ENCODE measurements around the gene VGLL3.
"Not testable (repeated sequence)": the region's sequence is repeated elsewhere in the genome, so short reads cannot be mapped to it uniquely, and the experiment has no call there.

VGLL3 gene, protein sequence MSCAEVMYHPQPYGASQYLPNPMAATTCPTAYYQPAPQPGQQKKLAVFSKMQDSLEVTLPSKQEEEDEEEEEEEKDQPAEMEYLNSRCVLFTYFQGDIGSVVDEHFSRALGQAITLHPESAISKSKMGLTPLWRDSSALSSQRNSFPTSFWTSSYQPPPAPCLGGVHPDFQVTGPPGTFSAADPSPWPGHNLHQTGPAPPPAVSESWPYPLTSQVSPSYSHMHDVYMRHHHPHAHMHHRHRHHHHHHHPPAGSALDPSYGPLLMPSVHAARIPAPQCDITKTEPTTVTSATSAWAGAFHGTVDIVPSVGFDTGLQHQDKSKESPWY

DNA sequence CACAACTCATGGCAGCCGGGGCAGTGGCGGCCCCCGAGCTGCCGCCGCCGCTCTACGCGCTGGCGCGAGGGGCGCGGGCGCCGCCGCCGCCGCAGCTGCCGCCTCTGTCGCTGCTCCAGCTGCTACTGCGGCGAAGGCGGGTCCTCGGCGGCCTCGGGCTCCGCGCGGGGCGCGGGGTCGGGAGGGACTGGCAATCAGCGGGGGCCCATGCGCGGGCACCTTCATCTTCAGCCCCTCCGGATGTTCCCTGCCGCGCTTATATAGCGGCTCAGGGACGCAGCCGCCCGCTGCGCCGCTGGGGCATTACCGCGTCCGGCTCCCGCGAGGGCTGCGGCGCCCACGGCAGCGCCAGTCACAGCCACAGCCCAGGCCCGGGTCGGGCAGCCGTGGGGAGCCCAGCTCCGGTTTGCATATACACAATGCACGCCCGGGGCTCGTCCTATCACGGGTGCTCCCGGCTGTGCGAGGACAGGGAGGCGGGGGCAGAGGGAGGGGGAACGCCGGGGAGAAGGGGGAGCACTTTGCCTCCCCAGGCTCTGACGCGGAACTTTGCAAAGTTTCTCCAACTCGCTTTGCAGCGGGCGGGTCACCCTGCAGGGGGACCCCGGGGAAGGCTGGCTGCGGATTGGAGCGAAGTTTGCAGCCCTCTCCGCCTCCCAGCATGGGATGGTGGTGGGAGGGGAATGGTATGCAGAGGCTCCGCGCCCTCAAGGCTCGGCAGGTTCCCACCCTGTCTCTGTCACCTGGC lies at the start of gene VGLL3:
TSS of gene VGLL3 (minus strand) at position 416 of the 748 bp plus-strand sequence. CDS start at position 10, 406 bp downstream.
- Mint-ChIP-seq H3K4me1 (peaks cover 0 to 2% of the 10 kb centered on the region in 2 donors), H3K27ac (no peak within 1 kb of the TSS), H3K27me3 (peaks cover 13 to 31% of the 10 kb centered on the region in 2 donors), H3K36me3 (no peaks in the 10 kb centered on the region), H3K9me3 (no peaks in the 10 kb centered on the region), H3K4me3 (peak within 1 kb of the TSS in 1 of 2 donors; percentile 51)
- peak; percentile 71 to 76 for ATAC-seq (replicated peaks)
- peak; percentile 1 for DNase-seq

DNA sequence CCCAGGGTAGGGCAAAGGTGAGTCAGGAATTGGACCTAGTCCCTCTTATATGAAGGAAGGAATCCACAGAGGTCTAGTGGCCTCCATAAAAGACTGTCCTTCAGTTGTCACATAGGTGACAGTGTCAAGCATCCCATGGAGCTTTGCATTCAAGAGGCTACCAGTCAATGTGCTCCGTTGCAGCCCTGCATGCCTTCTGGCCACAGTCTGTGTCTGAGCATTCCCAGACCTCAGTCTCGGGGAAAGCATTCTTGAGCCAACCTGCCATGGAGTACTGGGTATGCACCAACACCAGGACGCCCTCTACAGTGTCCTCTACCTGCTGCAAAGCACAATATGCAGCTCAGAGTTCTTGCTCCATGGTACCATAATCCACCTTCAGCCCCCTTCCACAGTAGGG lies 46.7 kb upstream of the VGLL3 start:
- Mint-ChIP-seq H3K27ac (no peak overlapping the region), H3K4me1 (no peaks in the 10 kb centered on the region), H3K9me3 (peaks cover 0 to 1% of the 10 kb centered on the region in 2 donors), H3K4me3 (no peak overlapping the region), H3K36me3 (no peaks in the 10 kb centered on the region), H3K27me3 (no peaks in the 10 kb centered on the region)
- ATAC-seq (replicated peaks), result no peak
- DNase-seq, result no peak

DNA sequence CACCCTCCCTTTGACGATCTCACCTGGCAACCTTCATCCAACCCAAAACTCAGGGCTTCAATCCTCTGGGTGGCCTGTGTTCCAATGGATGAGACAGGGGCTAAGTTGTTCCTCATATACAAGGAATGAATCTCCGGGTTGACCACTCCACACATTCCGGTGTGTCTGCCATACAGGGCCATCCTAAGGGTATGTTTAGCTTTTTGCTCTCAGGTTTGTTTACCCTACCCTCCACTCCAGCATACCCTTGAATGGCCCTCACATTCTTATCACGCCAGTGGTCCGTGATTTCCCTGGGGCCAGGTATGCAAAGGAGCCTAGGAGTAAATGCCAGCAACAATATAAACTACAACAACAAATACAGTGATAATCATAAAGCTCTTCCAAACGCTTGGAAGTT lies 45.7 kb upstream of the VGLL3 start:
- no peak for DNase-seq
- H3K9me3 Mint-ChIP-seq, result peaks cover 0 to 2% of the 10 kb centered on the region in 2 donors

DNA sequence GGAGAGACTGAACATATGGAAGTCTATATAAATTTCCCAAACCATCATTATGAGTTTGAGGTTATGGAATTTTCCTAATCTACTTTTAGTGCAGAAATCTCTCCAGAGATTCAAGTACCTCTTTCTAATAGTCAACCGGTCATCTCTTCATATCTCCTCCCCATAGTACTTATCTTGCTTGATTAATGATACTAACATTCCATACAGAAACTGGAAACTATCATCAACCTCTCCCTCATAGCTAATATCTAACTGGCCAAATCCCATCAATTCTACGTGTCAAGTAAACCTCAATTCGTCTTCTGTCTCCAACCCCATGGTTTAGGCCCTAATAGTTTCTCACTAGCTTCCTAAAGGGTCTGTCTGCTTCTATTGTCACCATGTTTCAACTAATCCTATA lies 44.4 kb upstream of the VGLL3 start:
- DNase-seq (no peak), ATAC-seq (replicated peaks) (no peak)
- no peak overlapping the region for H3K27ac Mint-ChIP-seq
- no peaks in the 10 kb centered on the region for H3K36me3 Mint-ChIP-seq
- H3K9me3 Mint-ChIP-seq, result peaks cover 0 to 4% of the 10 kb centered on the region in 2 donors
- no peaks in the 10 kb centered on the region for H3K4me1 Mint-ChIP-seq
- no peaks in the 10 kb centered on the region for H3K27me3 Mint-ChIP-seq
- no peak overlapping the region for H3K4me3 Mint-ChIP-seq

More for the DNA sequence above, 45.7 kb upstream of the VGLL3 start:
- ATAC-seq (replicated peaks), result no peak
- H3K36me3 Mint-ChIP-seq, result no peaks in the 10 kb centered on the region
- H3K4me1 Mint-ChIP-seq, result no peaks in the 10 kb centered on the region
- H3K4me3 Mint-ChIP-seq, result no peak overlapping the region
- H3K27ac Mint-ChIP-seq, result no peak overlapping the region
- no peaks in the 10 kb centered on the region for H3K27me3 Mint-ChIP-seq

DNA sequence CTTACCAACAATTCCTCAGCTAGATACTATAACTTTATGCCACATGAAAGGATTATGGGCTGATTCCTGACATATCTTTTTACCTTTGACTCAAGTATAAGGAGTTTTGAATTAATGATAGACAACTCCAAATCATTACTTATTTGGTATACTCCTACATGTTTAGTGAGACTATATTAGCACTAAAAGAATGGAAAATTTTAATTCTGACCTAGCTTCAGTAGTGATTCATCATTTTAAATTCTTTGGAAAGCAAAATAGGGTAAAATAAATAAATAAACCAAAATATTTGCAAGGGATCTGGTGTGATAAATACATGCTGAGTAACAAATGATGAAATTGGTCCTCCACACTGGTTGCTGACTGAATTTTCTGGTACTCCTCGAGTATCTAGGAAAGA lies 42.3 kb upstream of the VGLL3 start:
- H3K27me3 Mint-ChIP-seq, result no peaks in the 10 kb centered on the region
- no peaks in the 10 kb centered on the region for H3K4me1 Mint-ChIP-seq
- H3K36me3 Mint-ChIP-seq, result no peaks in the 10 kb centered on the region
- DNase-seq (no peak), ATAC-seq (replicated peaks) (no peak)
- no peak overlapping the region for H3K4me3 Mint-ChIP-seq
- no peak overlapping the region for H3K27ac Mint-ChIP-seq
- peaks cover 0 to 4% of the 10 kb centered on the region in 2 donors for H3K9me3 Mint-ChIP-seq

DNA sequence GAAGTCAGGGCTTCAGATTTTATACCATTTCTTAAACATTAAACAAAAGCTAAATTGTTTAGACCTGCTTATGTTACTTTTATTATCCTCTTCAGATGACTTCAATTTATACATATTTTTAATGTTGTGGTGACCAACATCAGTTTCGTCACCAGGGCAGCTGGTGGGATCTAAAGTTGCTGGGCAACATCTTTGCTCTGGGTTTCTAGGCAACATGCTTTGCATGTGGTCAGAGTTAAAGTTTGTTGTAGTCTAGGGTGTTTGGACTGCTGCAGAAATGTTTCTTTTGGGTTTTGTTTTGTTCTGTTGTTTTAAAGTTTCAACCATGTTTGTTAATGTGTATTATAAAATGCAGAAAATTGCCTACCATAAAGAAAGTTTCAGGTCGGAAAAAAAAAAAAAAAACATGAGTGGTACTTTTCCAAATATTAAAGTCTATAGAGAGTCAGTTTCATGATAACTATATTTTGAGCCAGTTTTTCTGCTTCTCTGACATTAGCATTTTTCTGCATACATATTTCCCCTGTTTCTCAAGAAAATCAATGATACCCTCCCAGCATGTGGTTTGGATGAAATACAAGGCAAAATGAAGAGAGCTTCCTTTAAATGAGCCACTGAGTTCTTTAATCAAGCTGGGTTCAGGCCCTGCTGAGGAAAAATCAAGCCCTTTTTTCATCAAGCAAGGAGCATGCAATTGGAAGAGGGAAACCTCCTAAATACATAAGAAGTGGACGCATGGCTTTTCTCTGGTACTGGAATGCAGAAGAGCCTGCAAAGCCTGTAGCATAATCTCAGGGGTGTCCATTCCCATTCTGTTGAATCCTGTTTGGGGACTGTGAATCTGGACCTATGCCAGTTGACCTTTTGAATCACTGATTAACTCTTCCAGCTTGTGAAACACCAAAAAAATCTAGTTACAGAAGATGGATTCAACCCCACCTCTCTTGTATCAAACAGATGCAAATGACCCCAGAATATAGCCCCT lies 35.0 kb upstream of the VGLL3 start:
- DNase-seq (no peak), ATAC-seq (replicated peaks) (no peak)

DNA sequence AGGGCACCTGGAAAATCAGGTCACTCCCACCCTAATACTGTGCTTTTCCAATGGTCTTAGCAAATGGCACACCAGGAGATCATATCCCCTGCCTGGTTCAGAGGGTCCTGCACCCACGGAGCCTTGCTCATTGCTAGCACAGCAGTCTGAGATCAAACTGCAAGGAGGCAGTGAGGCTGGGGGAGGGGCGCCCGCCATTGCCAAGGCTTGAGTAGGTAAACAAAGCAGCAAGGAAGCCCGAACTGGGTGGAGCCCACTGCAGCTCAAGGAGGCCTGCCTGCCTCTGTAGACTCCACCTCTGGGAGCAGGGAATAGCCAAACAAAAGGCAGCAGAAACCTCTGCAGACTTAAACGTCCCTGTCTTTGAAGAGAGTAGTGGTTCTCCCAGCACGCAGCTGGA lies 26.4 kb upstream of the VGLL3 start:
- DNase-seq; ATAC-seq (replicated peaks); H3K36me3 Mint-ChIP-seq; H3K27ac Mint-ChIP-seq; H3K4me1 Mint-ChIP-seq; H3K27me3 Mint-ChIP-seq; H3K4me3 Mint-ChIP-seq: not testable (repeated sequence)
- peaks cover 4 to 15% of the 10 kb centered on the region in 2 donors for H3K9me3 Mint-ChIP-seq

More for the DNA sequence above, 35.0 kb upstream of the VGLL3 start:
- Mint-ChIP-seq H3K36me3 (no peaks in the 10 kb centered on the region), H3K9me3 (peaks cover 5 to 9% of the 10 kb centered on the region in 2 donors), H3K4me3 (no peak overlapping the region), H3K27ac (no peak overlapping the region), H3K4me1 (no peaks in the 10 kb centered on the region), H3K27me3 (no peaks in the 10 kb centered on the region)

DNA sequence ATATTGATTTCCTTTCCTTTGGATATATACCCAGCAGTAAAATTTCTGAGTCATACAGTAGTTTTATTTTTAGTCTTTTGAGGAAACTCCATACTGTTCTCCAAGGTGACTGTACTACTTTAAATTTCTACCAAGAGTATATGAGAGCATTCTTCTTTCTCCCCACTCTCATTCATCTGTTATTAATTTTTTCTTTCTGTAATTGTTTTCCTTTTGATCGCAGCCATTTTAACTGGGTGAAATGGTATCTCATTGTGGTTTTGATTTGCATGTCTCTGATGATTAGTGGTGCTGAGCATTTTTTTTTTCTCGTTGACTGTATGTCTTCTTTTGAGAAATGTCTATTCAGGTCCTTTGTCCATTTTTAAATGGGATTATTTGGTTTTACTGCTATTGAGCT lies 18.3 kb upstream of the VGLL3 start:
- H3K4me1 Mint-ChIP-seq, result no peaks in the 10 kb centered on the region
- no peak overlapping the region for H3K27ac Mint-ChIP-seq
- ATAC-seq (replicated peaks), result no peak
- no peak overlapping the region for H3K4me3 Mint-ChIP-seq
- peaks cover 4 to 7% of the 10 kb centered on the region in 2 donors for H3K9me3 Mint-ChIP-seq
- H3K36me3 Mint-ChIP-seq, result no peaks in the 10 kb centered on the region
- DNase-seq, result no peak
- no peaks in the 10 kb centered on the region for H3K27me3 Mint-ChIP-seq

DNA sequence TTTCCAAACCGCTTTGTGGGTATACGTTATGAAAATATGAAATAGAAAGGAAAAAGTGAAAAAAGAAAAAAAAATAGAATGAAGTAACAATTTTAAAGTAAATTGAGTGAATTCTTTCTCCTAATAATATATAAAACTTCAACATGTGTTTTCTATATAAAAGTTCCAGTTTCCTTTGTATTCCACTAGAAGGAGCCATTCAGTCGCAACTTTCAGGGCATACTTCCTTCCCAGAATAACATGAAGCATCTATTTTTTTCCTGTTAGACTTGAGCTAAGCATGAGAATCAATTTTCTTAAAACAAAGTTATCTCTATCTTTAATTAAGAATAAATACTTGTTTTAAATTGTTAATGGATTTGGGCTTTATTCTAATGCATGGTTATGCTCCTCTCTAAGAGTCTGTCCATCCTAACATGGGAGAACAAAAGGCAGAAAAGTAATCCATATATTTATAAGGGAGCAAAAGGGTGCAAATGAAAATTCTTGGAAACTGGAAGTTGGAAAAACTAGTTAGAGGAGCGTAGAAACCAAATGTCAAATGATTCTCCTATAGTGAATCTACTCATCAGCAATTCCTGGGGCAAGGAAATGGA lies 16.0 kb upstream of the VGLL3 start:
- ATAC-seq (replicated peaks), result no peak
- Mint-ChIP-seq H3K4me1 (no peaks in the 10 kb centered on the region), H3K36me3 (no peaks in the 10 kb centered on the region), H3K9me3 (peaks cover 4 to 7% of the 10 kb centered on the region in 2 donors), H3K27ac (no peak overlapping the region), H3K4me3 (no peak overlapping the region), H3K27me3 (no peaks in the 10 kb centered on the region)
- DNase-seq, result no peak

DNA sequence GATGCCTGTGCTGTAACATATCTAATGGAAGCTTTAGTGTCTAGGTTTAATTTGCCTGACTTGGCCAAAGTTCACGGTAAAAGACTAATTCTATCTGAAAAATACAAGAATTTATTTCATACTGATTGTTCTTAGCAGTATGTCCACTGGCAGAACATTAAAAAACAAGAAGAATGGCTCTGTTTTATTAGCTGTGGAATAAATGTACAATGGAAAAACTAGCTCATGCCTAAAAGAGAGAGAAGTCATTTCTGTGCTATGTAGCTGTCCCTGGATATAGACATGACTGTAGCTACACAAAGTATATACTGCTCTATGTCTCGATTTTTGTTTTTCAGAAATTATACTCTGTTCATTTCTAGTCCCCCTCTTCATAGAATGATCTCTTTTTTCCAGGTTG lies 13.9 kb upstream of the VGLL3 start:
- Mint-ChIP-seq H3K9me3 (peaks cover 2 to 4% of the 10 kb centered on the region in 2 donors), H3K27ac (no peak overlapping the region), H3K36me3 (no peaks in the 10 kb centered on the region), H3K4me1 (no peaks in the 10 kb centered on the region), H3K27me3 (no peaks in the 10 kb centered on the region), H3K4me3 (no peak overlapping the region)
- ATAC-seq (replicated peaks), result no peak
- no peak for DNase-seq

DNA sequence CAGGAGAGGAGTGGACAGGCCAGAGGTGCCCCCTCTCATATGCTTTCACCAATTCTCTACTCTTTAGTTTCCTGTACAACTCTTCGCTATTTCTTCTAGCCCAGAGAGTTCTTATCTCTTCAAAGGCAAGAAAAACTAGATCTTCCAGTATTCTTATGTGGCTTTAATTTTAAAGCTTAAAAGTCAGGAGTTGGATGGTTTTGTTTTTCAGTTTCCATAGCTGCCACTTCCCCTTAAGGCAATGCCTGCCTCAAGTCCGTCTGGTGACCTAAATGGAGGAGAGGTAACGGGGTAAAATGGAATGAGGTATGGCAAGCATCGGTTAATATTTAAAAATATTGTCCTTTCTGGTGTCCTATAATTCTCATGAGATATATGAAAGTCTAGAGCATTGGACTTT lies 11.4 kb upstream of the VGLL3 start:
- Mint-ChIP-seq H3K36me3 (no peaks in the 10 kb centered on the region), H3K27ac (no peak overlapping the region), H3K9me3 (no peaks in the 10 kb centered on the region), H3K27me3 (no peaks in the 10 kb centered on the region), H3K4me3 (no peak overlapping the region), H3K4me1 (no peaks in the 10 kb centered on the region)
- DNase-seq (no peak), ATAC-seq (replicated peaks) (no peak)

DNA sequence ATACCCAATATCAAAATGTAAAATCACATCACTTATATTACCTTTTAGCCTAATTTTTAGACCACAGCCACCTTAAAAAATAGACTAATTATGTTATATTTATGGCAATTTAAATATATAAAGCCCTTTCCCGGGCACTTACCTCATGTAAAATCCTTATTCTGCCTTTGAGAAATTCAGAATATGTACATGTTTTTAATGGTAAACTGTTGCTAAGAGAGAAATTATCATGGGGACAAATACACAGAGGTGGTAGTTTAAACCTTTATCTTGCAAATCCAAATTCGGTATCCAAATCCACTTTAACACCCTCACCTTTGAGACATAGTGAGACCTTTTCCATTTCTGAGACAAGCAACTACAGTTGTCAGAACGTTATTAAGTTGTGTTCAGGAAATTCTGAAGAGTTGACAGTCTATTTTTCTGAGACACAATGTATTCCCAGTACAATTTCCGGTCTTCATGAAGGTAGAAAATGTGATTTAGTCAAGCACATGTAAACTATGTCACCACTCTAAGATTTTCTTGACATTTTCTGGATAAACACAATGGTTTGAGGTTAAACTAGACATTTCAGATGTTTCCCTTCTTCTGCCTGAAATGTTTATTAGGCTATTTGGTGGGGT lies 10.6 kb upstream of the VGLL3 start:
- H3K27me3 Mint-ChIP-seq, result no peaks in the 10 kb centered on the region

DNA sequence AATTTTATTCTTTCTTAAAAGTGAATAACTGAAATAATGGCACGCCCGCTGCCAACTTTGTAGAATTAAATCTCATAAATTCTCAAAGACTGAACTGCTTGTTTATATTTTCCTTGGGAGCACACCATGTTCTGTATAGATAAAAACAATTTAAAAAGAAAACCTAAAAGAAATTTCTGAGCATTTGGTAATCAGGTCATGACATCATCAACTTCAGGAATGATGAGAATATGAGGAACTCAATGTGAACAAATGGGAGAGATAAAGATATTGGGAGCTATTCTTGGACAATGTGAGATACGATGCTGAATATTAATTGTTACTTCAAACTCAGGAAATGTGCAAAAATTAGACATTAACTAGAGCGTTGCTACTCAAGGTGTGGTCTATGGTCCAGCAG lies 10.0 kb upstream of the VGLL3 start:
- Mint-ChIP-seq H3K36me3 (no peaks in the 10 kb centered on the region), H3K27ac (no peak overlapping the region), H3K27me3 (no peaks in the 10 kb centered on the region), H3K9me3 (no peaks in the 10 kb centered on the region), H3K4me3 (no peak overlapping the region), H3K4me1 (no peaks in the 10 kb centered on the region)
- ATAC-seq (replicated peaks) (no peak), DNase-seq (no peak)

More for the DNA sequence above, 10.6 kb upstream of the VGLL3 start:
- ATAC-seq (replicated peaks) (no peak), DNase-seq (no peak)
- H3K9me3 Mint-ChIP-seq, result no peaks in the 10 kb centered on the region
- H3K4me1 Mint-ChIP-seq, result no peaks in the 10 kb centered on the region
- no peaks in the 10 kb centered on the region for H3K36me3 Mint-ChIP-seq
- H3K27ac Mint-ChIP-seq, result no peak overlapping the region
- H3K4me3 Mint-ChIP-seq, result no peak overlapping the region

Measured in stimulated activated naive B cell treated with anti-CD40 and anti-IgM and Interleukin-4, amounts not matched to agents 10 μg/mL and 1 μg/mL and 100 μg/mL, for 72 hours (primary cell).